Lung (tissue), 12 donors: ENCODE measurements around the gene PRCD. TPM values are rescaled to one million over a fixed set of nuclear protein-coding genes. Genes with fewer than 3 reads are reported as not detected.

ENCODE experiments used
- ATAC-seq: fragments of 200-7000 bp; cut with Tn5 transposase; one replicate; pipeline ENCODE4 v1.9.1; 2020; ENCODE audit warnings: moderate number of reproducible peaks; ENCODE audit not compliant: insufficient read depth, low FRiP score
- DNase-seq, 3 donors: peaks; one replicate each; pipeline ENCODE4 v3.0.0-alpha.2; 2013 to 2017
- H3K27ac ChIP-seq, 2 donors: one replicate each; pipeline ENCODE4 v1.5.1; 2013; ENCODE audit warnings: mild to moderate bottlenecking in 2 of 2, moderate library complexity in 2 of 2, control low read depth in 1 of 2, inconsistent platforms in 1 of 2, low read depth in 1 of 2, low read length in 1 of 2
- H3K27me3 ChIP-seq, 3 donors: one replicate each; pipeline ENCODE4 v1.5.1; 2013; ENCODE audit warnings: low read length in 2 of 3; ENCODE audit not compliant: control insufficient read depth in 3 of 3, insufficient read depth in 3 of 3
- H3K36me3 ChIP-seq, 4 donors: one replicate each; pipeline ENCODE4 v1.5.1; 2013; ENCODE audit warnings: low read length in 4 of 4, mild to moderate bottlenecking in 1 of 4, moderate library complexity in 1 of 4; ENCODE audit not compliant: control insufficient read depth in 4 of 4, insufficient read depth in 4 of 4
- H3K4me1 ChIP-seq, 5 donors: one replicate each; pipeline ENCODE4 v1.5.1; 2013; ENCODE audit warnings: low read length in 5 of 5, mild to moderate bottlenecking in 2 of 5, moderate library complexity in 1 of 5; ENCODE audit not compliant: control insufficient read depth in 5 of 5, insufficient read depth in 5 of 5
- H3K4me3 ChIP-seq: one replicate; pipeline ENCODE4 v1.5.1; 2013; ENCODE audit warnings: mild to moderate bottlenecking, control low read depth, moderate library complexity
- H3K9ac ChIP-seq, 2 donors: one replicate each; pipeline ENCODE4 v1.5.1; 2013; ENCODE audit warnings: low read length in 2 of 2, control low read depth in 1 of 2; ENCODE audit not compliant: insufficient read depth in 1 of 2
- H3K9me3 ChIP-seq, 4 donors: one replicate each; pipeline ENCODE4 v1.5.1; 2013; ENCODE audit warnings: low read length in 3 of 4, mild to moderate bottlenecking in 1 of 4, moderate library complexity in 1 of 4; ENCODE audit not compliant: control insufficient read depth in 4 of 4, insufficient read depth in 3 of 4
- WGBS, 2 donors: extraction: QIAGEN DNeasy Blood & Tissue Kit; methylation state at CpG; one replicate each; pipeline ENCODE4 v1.1.7; 2013; 5-methylcytosine and 5-hydroxymethylcytosine counted together
- polyA plus RNA-seq, 2 donors: library from polyadenylated mRNA; stranded (reverse); fragments of 200-250 nt; gene quantifications; one replicate each; pipeline ENCODE4 v1.2.1, GENCODE V29; 2013
- total RNA-seq, 2 donors: library from RNA; depleted of rRNA in 1 of 2; stranded (reverse); fragments of >200 nt in 1 of 2; gene quantifications; one replicate each; pipeline ENCODE4 v1.2.1, GENCODE V29; 2014 to 2021
- TF ChIP-seq, protein P1 (sequence below): IDR thresholded peaks from 2 replicates; pipeline ENCODE4 v1.5.1; 2012; ENCODE audit warnings: mild to moderate bottlenecking; ENCODE audit errors: control extremely low read depth, extremely low read depth
- donor health status: control.
- donor health status: control.
- donor health status: Bipolar disorder and iron deficiency.
- donor health status: healthy.
- donor health status: DM: yes; HTN: yes; CAD: no.

Gene PRCD
- total and polyA plus RNA-seq, 4 donors = 2.0 to 11.3 (median 5.6) TPM

DNA sequence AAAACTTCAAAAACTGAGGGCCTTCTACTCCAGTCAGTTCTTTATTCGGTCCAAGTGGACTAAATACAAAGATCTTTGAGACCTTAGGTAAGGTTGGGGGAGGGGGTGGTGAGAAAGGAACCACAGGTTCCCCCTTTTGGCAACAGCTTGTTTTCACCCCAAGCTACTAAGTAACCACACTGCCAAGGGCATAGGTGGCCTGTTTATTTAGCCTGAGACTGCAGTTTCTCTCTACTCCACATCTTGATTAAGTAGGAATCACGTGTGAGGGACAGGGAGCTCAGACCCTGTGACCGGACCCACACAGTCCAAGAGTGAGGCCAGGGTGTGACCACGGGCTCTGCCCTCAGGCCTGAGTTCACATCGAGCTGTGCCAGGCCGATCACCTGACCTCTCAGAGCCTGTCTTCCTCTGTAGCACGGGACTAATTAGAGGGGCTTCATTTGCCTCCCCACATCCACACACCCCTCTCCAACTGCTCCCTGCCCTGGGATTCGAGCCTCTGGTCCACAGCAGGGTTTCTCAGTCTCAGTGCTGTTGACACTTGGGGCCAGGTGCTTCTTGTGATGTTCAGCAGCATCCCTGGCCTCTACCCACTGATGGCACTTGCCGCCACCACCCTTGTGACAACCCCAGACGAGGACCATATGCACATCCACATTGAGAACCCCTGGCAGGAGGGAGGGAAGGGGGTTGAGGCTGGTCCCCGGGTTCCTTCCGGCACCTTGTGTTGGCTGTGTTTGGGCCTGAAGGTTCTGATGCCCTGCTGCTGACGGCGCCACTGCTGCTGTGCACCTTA, 28.0 kb downstream of the PRCD start:
- Histone ChIP-seq H3K9me3 (no peaks in the 10 kb centered on the region), H3K4me1 (peaks cover 0 to 11% (median 3%) of the 10 kb centered on the region in 5 donors), H3K4me3 (no peak overlapping the region), H3K36me3 (peaks cover 0 to 18% (median 16%) of the 10 kb centered on the region in 4 donors), H3K27me3 (peaks cover 0 to 5% (median 0%) of the 10 kb centered on the region in 3 donors), H3K27ac (peak overlapping the region in 1 of 2 donors; percentile 33), H3K9ac (no peak overlapping the region)
- TF ChIP-seq, protein P1, sequence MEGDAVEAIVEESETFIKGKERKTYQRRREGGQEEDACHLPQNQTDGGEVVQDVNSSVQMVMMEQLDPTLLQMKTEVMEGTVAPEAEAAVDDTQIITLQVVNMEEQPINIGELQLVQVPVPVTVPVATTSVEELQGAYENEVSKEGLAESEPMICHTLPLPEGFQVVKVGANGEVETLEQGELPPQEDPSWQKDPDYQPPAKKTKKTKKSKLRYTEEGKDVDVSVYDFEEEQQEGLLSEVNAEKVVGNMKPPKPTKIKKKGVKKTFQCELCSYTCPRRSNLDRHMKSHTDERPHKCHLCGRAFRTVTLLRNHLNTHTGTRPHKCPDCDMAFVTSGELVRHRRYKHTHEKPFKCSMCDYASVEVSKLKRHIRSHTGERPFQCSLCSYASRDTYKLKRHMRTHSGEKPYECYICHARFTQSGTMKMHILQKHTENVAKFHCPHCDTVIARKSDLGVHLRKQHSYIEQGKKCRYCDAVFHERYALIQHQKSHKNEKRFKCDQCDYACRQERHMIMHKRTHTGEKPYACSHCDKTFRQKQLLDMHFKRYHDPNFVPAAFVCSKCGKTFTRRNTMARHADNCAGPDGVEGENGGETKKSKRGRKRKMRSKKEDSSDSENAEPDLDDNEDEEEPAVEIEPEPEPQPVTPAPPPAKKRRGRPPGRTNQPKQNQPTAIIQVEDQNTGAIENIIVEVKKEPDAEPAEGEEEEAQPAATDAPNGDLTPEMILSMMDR = no peak
- DNase-seq = no peak
- ATAC-seq = no peak
- WGBS, 2 donors = 51 to 61% methylated on average over 14 of the region's 14 CpGs

- Histone ChIP-seq H3K9me3 (no peaks in the 10 kb centered on the region), H3K36me3 (peaks cover 0 to 20% (median 16%) of the 10 kb centered on the region in 4 donors), H3K27me3 (peaks cover 0 to 5% (median 0%) of the 10 kb centered on the region in 3 donors), H3K4me3 (no peak overlapping the region), H3K4me1 (peaks cover 0 to 11% (median 3%) of the 10 kb centered on the region in 5 donors), H3K27ac (no peak overlapping the region), H3K9ac (no peak overlapping the region)
- 16 to 47% methylated on average over 13 to 19 of the region's 19 CpGs for WGBS, 2 donors
- no peak for DNase-seq
- TF ChIP-seq, protein P1 = no peak
- ATAC-seq = no peak
Measured at GRCh38 chr17:76568811-76569221, 29.0 kb downstream of the PRCD start.

DNA sequence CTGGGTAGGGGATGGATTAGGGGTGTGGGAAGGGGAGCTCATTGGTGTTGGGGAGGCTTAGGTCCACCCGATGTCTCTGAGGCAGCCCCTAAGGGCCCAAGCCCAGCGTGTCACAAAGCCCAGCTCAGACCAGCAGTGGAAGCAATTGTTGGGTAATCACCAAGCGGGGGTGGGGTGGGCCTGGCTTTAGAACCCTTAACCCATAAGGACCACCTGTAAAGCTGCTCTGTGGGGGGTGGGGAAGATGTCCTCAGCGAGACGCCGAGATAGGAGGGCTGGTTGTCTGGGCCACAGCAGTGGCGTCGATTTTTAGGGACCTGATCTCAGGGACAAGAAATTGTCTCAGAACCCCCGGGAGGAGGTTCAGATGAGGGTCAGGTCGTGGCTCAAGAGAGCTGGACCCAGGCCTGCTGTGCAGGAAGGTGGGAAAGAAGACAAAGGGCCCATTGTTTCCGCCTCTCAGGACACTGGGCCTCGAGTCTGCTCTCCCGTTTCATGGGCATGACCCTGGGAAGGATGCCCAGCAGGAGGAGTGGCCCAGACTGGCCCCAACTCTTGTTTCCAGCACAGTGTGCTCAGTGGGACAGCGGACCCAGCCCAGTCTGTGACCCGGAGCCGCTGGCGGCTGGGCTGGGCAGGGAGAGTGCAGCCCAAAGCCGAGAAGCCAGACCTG, 29.9 kb downstream of the PRCD start:
- WGBS, 2 donors = 75 to 77% methylated on average over 18 of the region's 18 CpGs
- no peak for ATAC-seq
- H3K4me1 ChIP-seq = peaks cover 0 to 11% (median 3%) of the 10 kb centered on the region in 5 donors

More for the DNA sequence above, 29.9 kb downstream of the PRCD start:
- Histone ChIP-seq H3K9me3 (no peaks in the 10 kb centered on the region), H3K9ac (no peak overlapping the region), H3K27ac (no peak overlapping the region), H3K4me3 (no peak overlapping the region), H3K36me3 (peaks cover 0 to 18% (median 12%) of the 10 kb centered on the region in 4 donors), H3K27me3 (peaks cover 0 to 5% (median 0%) of the 10 kb centered on the region in 3 donors)
- DNase-seq = no peak
- TF ChIP-seq, protein P1 = no peak
